Amniotic epithelial cell (primary cell): ENCODE data around the gene GDNF.
A peak's percentile ranks its signal among the peaks of the same experiment; 100 is the strongest.
"Not testable (repeated sequence)": the region's sequence is repeated elsewhere in the genome, so short reads cannot be mapped to it uniquely, and the experiment has no call there.

ENCODE experiments used
- DNase-seq: peaks from one replicate; pipeline ENCODE4 v3.0.0-alpha.2; 2010; ENCODE audit warnings: low read depth

The GDNF gene

DNA sequence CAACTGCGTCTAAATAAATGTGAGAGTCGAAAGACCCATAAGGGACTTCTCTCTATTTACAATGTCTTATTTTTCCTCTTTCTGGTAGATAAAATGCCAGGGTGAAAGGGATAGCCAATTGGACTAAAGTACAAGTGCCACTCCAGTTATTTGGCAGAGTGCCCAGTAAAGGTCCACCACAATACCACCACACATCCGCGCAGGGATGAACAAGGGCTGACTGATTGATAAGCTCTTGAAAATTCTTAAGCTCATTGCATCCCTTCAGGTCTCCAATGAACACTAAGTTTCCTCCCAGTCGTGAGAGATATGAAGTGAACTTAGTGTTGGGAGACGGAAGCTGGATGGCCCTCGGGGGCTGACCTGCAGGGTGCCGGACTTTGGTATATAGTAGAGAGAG is 58.4 kb downstream of the GDNF start:
- not testable (repeated sequence) for DNase-seq

DNA sequence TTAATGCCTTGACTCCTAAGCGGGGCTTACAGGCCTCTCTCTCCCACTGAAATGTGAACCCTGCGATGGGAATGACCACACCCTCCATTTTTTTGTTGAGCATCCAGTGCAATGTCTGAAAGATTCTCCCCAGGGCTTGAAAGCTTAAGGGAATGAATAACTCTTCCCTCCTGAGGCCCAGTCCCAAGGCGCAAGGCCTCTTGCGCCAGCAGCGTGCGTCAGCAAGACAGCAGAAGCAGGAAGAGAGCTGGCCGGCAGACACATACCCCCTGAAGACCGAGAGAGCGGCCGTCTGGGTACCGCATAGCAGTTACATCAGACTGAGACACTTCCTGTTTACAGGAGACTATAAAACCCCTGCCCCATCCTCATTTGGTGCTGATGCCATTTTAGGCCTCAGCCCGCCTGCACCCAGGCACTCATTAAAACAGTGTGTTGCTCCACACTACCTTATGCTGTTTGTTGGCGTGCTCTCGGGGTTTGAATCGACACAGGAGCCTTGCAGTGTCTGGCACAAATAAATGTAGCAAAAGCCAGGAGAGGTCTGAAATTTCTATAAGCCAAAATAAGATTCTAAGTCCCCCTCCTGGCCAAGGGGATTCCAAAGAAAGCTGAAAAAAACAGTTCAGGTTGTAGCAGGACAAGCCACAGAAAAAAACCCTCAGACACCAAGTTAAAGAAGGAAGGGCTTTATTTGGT is 62.3 kb downstream of the GDNF start:
- DNase-seq, result peak; percentile 97

DNA sequence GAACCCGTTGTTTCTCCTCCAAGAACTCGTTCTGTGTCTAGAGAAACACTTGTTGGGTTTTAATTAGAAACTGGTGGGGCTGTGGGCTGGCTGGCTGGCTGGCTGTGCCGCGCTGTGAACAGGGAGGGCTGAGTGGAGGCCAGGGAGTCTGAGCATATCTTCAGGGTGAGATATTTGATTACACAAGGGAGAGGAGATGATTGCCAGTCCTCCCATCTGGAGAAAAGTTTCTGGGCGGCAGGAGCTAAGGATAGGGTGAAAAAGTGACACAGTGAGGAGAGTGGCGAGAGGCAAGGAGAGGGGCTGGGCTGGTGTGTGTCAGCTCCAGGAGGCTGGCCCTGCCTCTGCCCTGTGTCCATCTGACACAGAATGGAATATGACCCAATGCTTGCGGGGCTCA is 63.0 kb downstream of the GDNF start:
- peak; percentile 94 for DNase-seq

DNA sequence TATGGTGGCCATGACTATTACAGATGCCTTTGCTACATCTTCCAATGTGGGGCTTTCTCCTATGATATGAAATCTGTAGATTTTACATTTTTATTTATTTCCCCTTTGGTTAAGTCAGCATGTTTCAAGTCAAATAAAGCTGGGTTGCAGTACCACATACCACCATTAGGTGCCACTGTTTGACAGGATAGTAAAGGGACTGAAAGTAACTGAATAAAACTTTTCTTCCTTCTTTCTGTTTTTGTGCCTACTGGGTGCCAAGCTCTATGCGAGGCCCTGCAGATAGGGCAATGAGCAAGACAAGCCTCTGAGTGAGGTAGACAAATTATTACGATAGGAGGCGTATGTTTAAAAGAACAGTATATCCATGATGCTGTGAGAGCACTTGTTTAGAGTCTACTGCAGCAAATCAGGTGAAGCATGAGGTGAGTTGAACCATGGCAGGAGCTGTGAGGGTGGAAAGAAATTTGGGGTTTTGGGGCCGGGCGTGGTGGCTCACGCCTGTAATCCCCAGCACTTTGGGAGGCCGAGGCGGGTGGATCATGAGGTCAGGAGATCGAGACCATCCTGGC is 64.8 kb downstream of the GDNF start:
- DNase-seq, result peak; percentile 45

DNA sequence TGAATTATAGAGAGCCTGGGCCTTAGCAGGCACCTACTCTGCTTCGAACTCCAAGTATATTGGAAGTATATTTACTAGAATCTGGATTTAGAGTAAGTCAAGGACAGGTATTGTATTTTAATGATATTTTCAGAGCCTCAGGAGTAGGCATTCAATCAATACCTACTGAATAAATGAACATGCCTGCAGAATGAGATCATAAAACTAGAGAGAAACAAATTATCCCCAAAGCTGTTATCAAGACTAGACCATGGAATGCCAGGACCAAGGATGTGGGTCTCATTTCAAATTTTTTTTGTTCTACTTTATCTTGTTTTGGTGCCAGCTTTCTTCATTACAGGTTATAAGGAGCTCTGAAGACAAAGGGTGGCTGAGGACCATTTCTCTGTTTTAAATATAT is 66.0 kb downstream of the GDNF start:
- DNase-seq, result no peak

DNA sequence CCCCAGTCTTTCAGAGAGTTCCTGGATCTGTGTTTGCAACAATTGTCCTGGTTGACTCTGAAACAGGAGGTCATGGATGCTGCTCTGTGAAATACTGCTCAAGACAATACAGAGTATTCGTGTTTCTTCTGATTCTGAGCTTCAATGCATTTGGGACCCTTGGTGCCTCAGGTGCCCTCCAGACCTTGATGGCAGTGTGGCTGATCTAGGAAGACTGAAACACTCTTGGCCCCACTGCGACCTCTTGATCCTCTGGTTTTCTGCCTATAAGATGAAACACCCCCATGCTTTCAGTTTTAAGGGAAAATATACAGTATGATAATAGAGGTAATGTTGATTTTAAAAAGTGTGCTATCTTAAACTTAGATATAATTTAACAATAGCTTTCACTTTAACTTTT is 67.6 kb downstream of the GDNF start:
- DNase-seq, result no peak

DNA sequence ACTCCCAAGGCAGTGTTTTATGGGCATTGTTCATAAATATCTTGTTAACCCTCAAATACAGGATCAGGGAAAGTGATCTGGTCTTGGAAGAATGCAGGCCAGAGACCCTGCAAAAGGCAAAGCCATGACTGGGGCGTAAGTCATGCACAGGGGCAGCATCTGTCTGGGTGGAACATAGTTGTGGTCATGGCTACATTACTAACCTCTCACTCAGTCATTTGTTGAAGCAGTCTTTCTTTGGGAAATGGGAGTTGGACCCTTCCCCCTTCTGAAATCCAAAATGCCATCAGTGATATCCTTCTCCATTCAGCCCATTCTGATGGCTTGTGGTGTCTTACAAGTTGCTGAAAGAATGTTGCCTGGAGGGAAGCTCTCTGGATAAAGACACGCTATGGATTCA is 68.1 kb downstream of the GDNF start:
- peak; percentile 100 for DNase-seq

DNA sequence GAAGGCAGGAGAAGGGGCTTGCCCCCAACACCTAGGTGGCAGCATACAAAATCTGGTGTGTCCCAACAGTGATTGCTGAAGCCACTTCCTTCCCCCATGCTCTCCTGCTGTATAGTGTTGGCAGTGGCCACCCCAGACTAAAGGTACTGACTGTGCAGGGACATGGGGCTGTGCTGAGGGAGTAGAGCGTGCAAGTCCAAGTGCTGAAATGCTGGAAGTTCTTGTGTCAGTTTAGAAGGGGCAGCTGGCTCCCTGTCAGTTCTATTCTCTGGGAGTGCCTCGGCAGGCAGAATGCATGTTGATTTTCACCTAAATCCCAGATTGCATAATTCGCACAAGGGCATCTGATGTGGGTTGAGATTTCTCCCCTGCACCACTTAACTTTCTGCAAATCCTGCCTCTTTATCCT is 68.6 kb downstream of the GDNF start:
- DNase-seq, result no peak

DNA sequence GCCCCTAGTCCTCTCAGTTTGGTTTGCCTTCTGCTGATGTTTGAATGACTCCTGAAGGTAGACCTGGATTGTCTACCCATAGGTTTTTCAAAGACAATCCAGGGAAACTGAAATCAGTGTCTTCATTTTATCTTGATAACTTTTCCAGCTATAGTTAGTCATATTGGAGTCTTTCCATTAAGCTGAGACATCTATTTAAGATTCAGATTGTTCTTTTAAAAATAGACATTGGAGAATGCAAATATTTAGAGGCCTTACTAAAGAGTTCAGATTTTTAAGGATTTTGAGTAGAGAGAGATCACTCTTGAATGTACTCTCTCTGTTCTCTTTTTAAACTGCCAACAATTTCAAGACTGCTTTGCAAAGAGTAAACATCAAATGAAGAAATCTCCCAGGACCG is 69.1 kb downstream of the GDNF start:
- peak; percentile 17 for DNase-seq

DNA sequence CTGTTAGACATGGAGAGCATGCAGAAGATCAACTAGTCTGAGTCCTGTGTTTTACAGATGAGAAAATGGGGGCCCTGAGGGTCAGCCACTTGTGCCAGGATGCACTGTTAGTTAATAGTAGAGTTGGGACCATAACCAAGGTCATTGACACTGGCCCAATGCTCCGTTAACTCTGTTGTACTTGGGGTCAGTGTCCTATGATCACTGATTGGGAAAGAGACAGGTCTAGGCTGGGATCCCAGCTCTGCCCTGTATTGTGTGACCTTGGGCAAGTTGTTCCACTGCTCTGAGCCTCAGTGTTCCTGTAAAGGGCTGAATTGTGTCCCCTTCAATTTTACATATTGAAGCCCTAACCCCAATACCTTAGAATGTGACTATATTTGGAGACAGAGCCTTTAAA is 70.0 kb downstream of the GDNF start:
- no peak for DNase-seq

DNA sequence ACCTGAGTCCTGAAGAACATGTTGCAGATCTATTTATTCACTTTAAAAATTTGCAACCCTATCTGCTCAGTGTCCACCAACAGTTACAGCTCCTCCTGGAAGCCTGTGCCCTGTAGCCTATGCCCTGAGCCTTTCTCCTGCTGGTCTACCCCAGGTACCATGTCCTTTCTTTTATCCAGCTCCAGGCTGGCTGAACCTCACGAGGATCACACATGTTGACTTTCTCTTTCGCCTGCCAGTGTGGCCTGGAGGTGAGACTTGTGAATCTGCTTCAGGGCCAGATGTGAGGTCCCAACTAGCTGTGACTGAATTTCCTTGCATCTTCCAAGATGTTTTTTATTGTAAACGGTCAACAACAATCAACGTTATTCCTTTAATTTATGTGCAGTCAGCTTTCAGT is 70.7 kb downstream of the GDNF start:
- no peak for DNase-seq

DNA sequence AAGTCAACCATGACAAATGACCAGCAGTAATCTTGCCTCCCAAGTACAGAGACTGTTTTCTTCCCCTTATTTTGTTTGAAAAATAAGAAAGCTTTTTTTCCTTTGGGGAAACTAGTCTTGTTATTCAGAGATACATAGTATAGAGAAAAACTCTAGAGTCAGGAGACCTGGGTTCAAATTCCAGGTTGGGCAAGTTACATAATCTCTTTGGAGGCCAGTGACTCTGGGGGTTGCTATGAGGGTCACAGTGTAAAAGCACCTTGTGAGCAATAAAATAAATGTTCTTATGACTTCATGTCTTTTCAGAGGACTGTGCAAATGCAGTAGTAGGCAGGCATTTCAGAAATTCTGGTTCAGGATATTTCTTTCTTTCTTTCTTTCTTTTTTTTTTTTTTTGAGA is 71.5 kb downstream of the GDNF start:
- no peak for DNase-seq

DNA sequence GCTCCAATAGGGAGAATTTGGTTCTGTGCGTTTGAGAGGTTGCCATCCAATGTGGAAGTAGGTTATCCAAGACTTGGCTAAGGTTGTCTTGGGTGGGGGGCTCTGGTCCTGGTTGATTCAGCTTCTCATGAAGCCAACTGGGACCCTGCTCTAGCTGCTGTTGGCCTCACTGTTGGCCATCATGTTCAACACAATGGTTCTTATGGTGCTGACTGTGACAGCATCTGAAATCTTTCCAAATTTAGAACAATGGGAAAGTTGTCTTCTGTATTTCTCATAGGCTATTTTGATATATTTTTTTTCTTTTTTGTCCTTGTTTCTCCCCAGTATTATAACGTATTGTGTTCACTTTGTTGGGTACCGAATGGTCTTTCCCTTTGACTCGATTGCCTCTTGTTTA is 71.9 kb downstream of the GDNF start:
- DNase-seq, result no peak

DNA sequence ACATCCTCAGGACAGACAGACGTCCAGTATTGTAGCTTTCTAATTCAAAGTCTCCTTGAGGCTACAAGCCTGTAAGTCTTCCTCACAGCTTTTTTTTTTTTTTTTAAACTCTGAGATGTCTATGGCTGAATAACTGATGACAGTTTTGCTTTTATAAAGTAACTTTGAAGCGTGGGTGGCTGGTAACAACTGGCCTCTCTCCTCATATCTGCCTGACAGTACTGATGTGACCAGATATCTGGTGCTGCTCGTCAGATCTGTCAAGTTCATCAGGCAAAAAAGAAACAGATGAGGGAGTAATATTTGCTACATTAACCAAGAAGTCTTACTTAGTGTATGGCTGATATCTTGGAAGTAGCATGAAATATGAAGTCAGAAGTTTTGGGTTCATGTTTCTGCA is 72.6 kb downstream of the GDNF start:
- DNase-seq, result no peak
